GM12872 (cell line): ENCODE data around the gene SLC11A1.
A peak's percentile ranks its signal among the peaks of the same experiment; 100 is the strongest.

Source experiments
- TF ChIP-seq, protein P1 (sequence below): IDR thresholded peaks from 3 replicates; pipeline ENCODE4 v1.5.1; 2011; ENCODE audit warnings: low read depth, mild to moderate bottlenecking, low read length, moderate library complexity; ENCODE audit not compliant: insufficient read depth

The SLC11A1 gene

DNA sequence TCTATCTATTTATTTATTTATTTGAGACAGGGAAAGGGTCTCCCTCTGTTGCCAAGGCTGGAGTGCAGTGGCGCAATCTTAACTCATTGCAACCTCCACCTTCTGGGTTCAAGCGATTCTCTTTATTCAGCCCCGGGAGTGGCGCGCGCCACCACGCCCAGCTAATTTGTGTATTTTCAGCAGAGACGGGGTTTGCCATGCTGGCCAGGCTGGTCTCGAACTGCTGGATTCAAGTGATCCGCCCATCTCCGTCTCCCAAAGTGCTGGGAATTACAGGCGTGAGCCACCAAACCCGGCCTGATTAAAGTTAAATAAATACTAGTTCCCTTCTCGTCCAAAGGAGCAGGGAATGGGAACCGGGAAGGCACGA, 13.4 kb downstream of the SLC11A1 start:
- TF ChIP-seq, protein P1, sequence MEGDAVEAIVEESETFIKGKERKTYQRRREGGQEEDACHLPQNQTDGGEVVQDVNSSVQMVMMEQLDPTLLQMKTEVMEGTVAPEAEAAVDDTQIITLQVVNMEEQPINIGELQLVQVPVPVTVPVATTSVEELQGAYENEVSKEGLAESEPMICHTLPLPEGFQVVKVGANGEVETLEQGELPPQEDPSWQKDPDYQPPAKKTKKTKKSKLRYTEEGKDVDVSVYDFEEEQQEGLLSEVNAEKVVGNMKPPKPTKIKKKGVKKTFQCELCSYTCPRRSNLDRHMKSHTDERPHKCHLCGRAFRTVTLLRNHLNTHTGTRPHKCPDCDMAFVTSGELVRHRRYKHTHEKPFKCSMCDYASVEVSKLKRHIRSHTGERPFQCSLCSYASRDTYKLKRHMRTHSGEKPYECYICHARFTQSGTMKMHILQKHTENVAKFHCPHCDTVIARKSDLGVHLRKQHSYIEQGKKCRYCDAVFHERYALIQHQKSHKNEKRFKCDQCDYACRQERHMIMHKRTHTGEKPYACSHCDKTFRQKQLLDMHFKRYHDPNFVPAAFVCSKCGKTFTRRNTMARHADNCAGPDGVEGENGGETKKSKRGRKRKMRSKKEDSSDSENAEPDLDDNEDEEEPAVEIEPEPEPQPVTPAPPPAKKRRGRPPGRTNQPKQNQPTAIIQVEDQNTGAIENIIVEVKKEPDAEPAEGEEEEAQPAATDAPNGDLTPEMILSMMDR: no peak

DNA sequence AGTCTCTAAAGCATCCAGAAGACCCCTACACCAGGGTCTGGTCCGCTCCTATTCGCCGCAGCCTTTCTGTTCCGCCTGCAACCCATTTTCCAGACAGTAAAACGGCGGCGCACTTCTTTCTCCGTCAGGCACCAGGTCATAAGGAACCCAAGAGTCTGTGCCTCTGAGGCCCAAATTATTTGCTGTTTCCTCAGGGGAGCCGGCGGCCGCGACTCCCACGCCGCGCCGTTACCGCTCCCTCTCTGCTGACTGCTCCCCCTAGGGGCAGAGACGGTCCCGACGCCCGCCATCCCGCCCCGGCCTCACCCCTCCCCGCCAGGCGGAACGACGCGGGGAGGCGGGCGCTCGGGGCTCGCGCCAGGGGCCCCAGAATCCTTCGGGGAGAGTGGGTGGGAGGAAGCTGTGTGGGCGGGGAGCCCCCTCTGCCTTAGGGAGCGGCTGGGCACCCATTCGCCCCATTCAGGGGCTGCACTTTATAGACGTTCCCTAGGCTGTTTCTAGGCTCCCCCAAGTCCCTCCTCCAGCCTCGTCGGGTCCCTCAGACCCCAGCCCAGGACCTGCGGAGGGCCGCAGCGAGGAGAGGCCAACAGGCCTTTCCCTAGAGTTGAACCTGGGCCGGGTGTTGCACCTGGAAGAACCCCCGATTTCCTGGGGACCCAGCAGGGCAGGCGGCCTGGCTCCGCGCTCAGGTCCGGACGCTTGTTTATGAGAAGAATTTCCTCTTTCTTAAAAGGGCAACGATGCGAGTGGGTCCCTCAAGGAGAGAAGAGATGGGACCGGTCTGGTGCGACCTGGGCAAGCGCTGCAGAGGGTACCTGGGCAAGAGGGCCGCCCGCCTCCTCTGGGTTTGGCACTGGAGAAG, 14.0 kb downstream of the SLC11A1 start:
- TF ChIP-seq, protein P1: peak; percentile 76

DNA sequence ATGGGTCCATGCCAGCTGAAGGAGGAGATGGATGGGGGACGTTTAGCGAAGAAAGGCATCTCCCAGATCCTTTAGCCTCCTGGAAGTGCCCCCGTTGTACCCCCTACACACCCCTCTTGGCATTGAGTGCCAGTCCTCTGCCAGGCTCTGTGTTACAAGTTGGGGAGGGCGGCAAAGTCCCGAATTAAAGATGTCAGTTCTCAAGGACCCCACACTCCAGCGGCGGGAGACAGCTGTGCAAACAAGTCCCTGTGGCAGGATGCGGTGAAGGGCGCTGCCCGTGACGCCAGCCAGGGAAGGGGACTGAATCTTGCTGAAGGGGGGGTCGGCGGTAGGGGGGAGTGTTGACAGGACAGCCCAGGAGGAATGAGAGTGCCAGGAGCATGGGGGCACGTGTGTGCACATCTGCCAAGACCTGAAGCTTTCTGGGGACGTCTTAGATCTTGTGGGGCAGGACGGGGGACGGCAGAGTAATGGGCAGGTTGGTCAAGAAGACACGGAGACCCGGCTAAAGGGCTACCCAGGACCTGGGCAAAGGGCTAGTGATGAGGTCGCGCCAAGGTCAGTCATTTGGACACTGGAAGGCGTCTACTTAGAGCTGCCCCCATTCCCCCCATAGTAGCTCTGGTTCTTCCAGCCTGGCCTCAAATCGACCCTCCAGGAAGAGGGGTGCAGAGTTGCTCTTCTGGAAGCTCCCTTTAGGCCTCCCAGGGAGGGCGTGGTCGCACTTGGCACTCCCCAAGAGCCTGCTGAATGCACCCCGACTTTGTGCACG, 14.8 kb downstream of the SLC11A1 start:
- TF ChIP-seq, protein P1: no peak

DNA sequence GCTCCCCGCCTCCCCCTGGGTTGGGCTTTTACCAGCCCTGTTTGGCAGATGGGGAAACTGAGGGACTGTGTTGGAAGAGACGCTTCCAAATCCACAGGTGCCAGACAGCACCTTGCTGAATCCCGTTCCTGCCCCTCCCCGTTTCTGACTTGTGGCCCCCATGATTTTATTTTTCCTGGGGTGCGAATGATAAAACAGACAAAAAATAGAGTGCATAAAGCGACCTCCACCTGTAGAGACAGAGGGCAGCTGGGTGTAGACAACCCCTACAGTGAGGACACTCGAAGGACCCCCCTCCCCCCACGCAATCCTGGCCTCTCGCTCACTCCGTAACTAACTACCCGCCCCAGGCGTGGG, 15.4 kb downstream of the SLC11A1 start:
- TF ChIP-seq, protein P1: no peak

DNA sequence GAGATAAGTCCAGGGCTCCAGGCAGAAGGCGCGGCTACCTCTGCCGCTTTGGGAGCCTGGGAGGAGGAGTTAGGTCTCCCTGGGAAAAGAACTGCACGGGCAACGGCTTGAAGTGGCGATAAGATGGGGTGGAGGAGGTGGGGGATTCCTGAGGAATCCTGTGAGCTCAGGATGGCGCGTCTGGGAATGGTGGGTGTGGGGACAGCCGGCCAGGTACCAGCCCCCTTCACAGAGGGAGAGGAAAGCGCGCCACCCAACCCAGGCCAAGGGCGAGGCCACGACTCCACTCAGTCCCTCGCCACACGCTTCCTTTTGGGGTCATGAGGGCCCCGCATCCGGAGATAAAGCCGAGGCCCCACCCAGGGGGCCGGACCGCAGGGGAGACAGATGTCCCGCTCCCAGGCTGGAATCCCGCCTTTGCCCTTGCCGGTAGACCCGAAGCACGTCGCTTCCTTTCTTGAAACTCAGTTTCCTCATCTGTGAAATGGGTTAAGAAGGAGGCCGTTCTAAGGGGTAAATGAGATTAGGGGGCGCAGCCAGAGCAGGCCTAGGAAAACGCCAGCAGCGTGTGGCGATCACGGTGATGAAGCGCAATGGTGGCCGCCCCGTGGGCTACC, 15.9 kb downstream of the SLC11A1 start:
- TF ChIP-seq, protein P1: no peak

GRCh38 chr2:218398437-218399390, 16.6 kb downstream of the SLC11A1 start:
- TF ChIP-seq, protein P1: no peak
